Stomach (tissue), 9 donors: ENCODE measurements around the gene ITPRID1. TPM values are rescaled to one million over a fixed set of nuclear protein-coding genes. Genes with fewer than 3 reads are reported as not detected.

Source experiments
- DNase-seq, 2 donors: peaks; one replicate each; pipeline versions ENCODE4 v3.0.0 to v3.0.0-alpha.2; 2013 to 2019
- H3K27ac ChIP-seq, 5 donors: fragments of 200-600 bp in 4 of 5; sonication (generic) in 4 of 5; one replicate each; pipeline ENCODE4 v1.5.1; 2013 to 2019; ENCODE audit warnings: mild to moderate bottlenecking in 1 of 5, moderate library complexity in 1 of 5
- H3K27me3 ChIP-seq, 3 donors: fragments of 200-600 bp; sonication (generic); one replicate each; pipeline ENCODE4 v1.5.1; 2017 to 2019; ENCODE audit warnings: mixed run types in 1 of 3
- H3K36me3 ChIP-seq, 4 donors: fragments of 200-600 bp; sonication (generic); 1 replicate in 3 of 4; 2 replicates in 1 of 4; pipeline ENCODE4 v1.5.1; 2016 to 2019
- H3K4me1 ChIP-seq, 4 donors: fragments of 200-600 bp; sonication (generic); one replicate each; pipeline ENCODE4 v1.5.1; 2016 to 2019
- H3K4me3 ChIP-seq, 4 donors: fragments of 200-600 bp; sonication (generic) in 3 of 4; one replicate each; pipeline ENCODE4 v1.5.1; 2016 to 2019; ENCODE audit warnings: mild to moderate bottlenecking in 1 of 4
- H3K9me3 ChIP-seq, 4 donors: fragments of 200-600 bp; sonication (generic); one replicate each; pipeline ENCODE4 v1.5.1; 2016 to 2019
- EP300 ChIP-seq: sonication (generic); formaldehyde crosslinking; IDR thresholded peaks from one replicate; pipeline ENCODE4 v1.6.1; 2017; ENCODE audit warnings: antibody characterized with exemption
- POLR2A ChIP-seq, 4 donors: fragments of 450-650 bp; IDR thresholded peaks; one replicate each; pipeline ENCODE4 v1.6.1; 2016; ENCODE audit warnings: antibody characterized with exemption in 4 of 4, control low read depth in 2 of 4, mild to moderate bottlenecking in 1 of 4, moderate library complexity in 1 of 4
- POLR2AphosphoS5 ChIP-seq, 3 donors: sonication (generic); formaldehyde crosslinking; IDR thresholded peaks; one replicate each; pipeline ENCODE4 v1.6.1; 2016; ENCODE audit warnings: antibody characterized with exemption in 3 of 3
- WGBS, 5 donors: extraction: QIAGEN DNeasy Blood & Tissue Kit in 3 of 5; methylation state at CpG; one replicate each; pipeline versions ENCODE4 v1.1.5 to v1.1.7; 2013 to 2018; 5-methylcytosine and 5-hydroxymethylcytosine counted together
- intact Hi-C: fragments of 100-400 bp; cut with DNase I; formaldehyde crosslinking; loops from one replicate; pipeline ENCODE4 v1.15.1; 2023; ENCODE audit warnings: low total_unique reads
- polyA plus RNA-seq, 3 donors: library from polyadenylated mRNA; stranded (reverse); fragments of 200-250 nt; gene quantifications; one replicate each; pipeline ENCODE4 v1.2.3, GENCODE V29; 2013
- total RNA-seq, 5 donors: library from RNA; depleted of rRNA; stranded (reverse); fragments of >200 nt; gene quantifications; one replicate each; pipeline versions ENCODE4 v1.1.0 to v1.2.3, GENCODE V29; 2014 to 2016
- TF ChIP-seq, protein P1 (sequence below), 7 experiments: fragments of 450-650 bp in 4 of 7; fragments of 200-600 bp in 3 of 7; sonication (generic) in 3 of 7; IDR thresholded peaks; one replicate each; pipeline ENCODE4 v1.5.1; 2016 to 2019; ENCODE audit warnings: antibody characterized with exemption in 7 of 7, control low read depth in 2 of 7, mild to moderate bottlenecking in 1 of 7
- donor health status: healthy with polysubstance abuse.
- donor health status: Bipolar disorder and iron deficiency.
- donor health status: healthy.

The ITPRID1 gene
- total and polyA plus RNA-seq, 8 donors: 0.18 to 0.58 (median 0.34) TPM; not detected in 2

DNA sequence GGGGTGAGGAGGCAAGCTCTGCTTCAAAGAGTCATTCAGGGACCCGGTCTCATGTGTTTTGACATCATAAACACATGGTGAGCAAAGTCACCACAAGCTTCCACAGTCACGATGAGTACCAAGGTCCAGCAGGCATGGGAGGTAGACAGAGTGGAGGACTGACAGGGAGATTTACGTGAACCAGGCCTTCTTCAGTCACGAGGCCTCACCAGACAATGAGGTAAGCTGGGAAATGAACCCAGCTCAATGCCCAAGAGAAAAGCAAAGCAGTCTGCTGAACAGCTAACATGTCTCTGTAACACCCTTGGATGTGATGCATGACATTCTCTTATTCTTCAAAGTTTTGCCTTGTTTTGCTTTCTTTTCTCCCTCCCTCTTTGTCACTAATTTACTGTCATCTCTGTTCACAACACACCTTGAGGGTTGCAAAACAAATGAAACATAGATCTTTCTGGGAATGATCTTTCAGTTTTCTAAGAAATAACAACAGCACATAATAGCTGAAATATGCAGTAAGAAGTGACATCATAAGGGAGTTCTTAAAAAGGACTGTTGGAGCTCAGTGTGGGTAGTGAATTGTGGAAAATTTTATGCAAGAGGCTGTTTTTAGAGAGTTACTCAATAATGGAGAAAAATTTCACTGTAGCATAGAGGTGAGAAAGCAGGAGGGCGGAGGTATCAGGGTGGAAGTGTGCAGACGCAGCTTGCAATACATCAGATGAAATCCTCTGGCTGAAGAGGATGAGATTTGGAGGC, 182.1 kb downstream of the ITPRID1 start:
- 68 to 79% (median 77%) methylated on average over 6 of the region's 6 CpGs for WGBS, 5 donors
- Histone ChIP-seq H3K27ac (no peak overlapping the region), H3K9me3 (no peaks in the 10 kb centered on the region), H3K4me3 (no peak overlapping the region), H3K4me1 (no peaks in the 10 kb centered on the region), H3K27me3 (peaks cover 0 to 5% (median 0%) of the 10 kb centered on the region in 3 donors), H3K36me3 (no peaks in the 10 kb centered on the region)
- peak in 1 of 2 donors; percentile 13 for DNase-seq
- intact Hi-C loops: no loop called here
- no peak for TF ChIP-seq POLR2A (IDR thresholded peaks at IDR 0.05)
- TF ChIP-seq, protein P1, sequence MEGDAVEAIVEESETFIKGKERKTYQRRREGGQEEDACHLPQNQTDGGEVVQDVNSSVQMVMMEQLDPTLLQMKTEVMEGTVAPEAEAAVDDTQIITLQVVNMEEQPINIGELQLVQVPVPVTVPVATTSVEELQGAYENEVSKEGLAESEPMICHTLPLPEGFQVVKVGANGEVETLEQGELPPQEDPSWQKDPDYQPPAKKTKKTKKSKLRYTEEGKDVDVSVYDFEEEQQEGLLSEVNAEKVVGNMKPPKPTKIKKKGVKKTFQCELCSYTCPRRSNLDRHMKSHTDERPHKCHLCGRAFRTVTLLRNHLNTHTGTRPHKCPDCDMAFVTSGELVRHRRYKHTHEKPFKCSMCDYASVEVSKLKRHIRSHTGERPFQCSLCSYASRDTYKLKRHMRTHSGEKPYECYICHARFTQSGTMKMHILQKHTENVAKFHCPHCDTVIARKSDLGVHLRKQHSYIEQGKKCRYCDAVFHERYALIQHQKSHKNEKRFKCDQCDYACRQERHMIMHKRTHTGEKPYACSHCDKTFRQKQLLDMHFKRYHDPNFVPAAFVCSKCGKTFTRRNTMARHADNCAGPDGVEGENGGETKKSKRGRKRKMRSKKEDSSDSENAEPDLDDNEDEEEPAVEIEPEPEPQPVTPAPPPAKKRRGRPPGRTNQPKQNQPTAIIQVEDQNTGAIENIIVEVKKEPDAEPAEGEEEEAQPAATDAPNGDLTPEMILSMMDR (IDR thresholded peaks at IDR 0.05): no peak
- TF ChIP-seq POLR2AphosphoS5 (IDR thresholded peaks at IDR 0.05): no peak
- no peak for TF ChIP-seq EP300

DNA sequence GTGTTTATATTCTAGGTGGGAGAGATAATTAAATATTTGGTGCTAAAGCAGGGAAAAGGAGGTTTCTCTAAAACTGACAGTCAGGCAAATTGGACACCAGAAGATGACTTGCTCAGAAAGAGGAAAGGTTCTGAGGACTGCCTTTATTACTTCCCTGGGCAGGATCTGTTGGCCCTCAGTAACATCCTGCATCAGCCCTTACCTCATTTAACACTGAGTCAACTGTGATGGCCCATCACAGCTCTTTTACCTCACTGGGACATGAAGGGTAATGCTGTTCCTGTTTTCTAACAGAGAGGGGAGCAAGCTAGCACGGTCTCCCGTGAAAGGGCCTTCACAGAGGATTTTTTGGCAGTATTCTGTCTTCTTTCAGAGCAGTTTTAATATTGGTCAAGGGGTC, 185.2 kb downstream of the ITPRID1 start:
- Histone ChIP-seq H3K36me3 (no peaks in the 10 kb centered on the region), H3K27me3 (peaks cover 0 to 5% (median 0%) of the 10 kb centered on the region in 3 donors), H3K4me3 (no peak overlapping the region), H3K27ac (no peak overlapping the region), H3K9me3 (no peaks in the 10 kb centered on the region), H3K4me1 (no peaks in the 10 kb centered on the region)
- intact Hi-C loops: no loop called here
- TF ChIP-seq POLR2A (IDR thresholded peaks at IDR 0.05) (no peak), EP300 (no peak), POLR2AphosphoS5 (IDR thresholded peaks at IDR 0.05) (no peak)
- TF ChIP-seq, protein P1 (IDR thresholded peaks at IDR 0.05): no peak
- WGBS, 5 donors: 49 to 60% (median 56%) methylated on average over 2 of the region's 2 CpGs
- DNase-seq: no peak

DNA sequence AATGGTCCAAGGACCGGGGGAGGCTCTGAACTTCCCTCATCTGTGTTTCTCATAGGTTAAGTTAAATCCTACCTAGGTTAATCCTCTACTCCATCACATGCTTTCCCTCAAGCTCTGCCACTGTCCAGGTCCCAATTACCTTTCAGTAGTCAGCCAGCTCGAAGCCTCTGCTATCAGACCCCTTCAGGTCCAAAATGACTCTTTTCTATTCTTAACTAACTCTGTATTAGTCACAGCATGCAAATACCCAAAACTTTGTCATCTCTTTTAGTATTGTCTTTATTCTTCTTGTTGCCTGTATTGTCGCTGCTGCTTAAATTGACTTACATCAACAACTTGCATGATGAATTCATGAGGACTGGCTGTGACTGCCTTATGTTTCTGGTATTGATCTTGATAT, 188.5 kb downstream of the ITPRID1 start:
- Histone ChIP-seq H3K27me3 (no peaks in the 10 kb centered on the region), H3K4me1 (no peaks in the 10 kb centered on the region), H3K9me3 (no peaks in the 10 kb centered on the region), H3K27ac (no peak overlapping the region), H3K4me3 (no peak overlapping the region), H3K36me3 (no peaks in the 10 kb centered on the region)
- TF ChIP-seq, protein P1 (IDR thresholded peaks at IDR 0.05): no peak
- TF ChIP-seq EP300 (no peak), POLR2AphosphoS5 (IDR thresholded peaks at IDR 0.05) (no peak), POLR2A (IDR thresholded peaks at IDR 0.05) (no peak)
- 80 to 90% (median 87%) methylated on average over 3 of the region's 3 CpGs for WGBS, 5 donors
- DNase-seq: no peak
- intact Hi-C loops: no loop called here

DNA sequence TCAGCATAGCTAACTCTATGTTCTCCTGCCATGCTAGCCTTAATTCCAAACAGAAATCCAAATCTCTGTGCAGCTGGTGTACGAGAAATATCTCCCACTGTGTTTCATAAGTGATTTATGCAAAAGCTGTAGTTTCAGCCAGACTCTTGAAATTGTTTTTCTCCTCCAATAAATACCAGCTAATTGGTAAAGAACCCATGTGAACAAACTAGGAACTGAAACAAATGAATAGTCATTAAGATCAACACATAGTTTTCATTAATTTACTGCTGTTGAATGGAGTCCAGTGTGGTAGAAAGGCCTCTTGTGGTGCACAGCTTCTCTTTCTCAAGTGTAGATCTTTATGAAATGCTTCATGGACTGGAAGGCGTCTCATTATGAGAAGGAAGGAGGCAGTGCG, 191.5 kb downstream of the ITPRID1 start:
- Histone ChIP-seq H3K4me1 (no peaks in the 10 kb centered on the region), H3K27me3 (no peaks in the 10 kb centered on the region), H3K27ac (no peak overlapping the region), H3K4me3 (no peak overlapping the region), H3K9me3 (no peaks in the 10 kb centered on the region), H3K36me3 (no peaks in the 10 kb centered on the region)
- WGBS, 5 donors: 83 to 91% (median 85%) methylated on average over 3 of the region's 3 CpGs
- TF ChIP-seq POLR2A (IDR thresholded peaks at IDR 0.05): no peak
- no peak for TF ChIP-seq EP300
- TF ChIP-seq, protein P1 (IDR thresholded peaks at IDR 0.05): no peak
- TF ChIP-seq POLR2AphosphoS5 (IDR thresholded peaks at IDR 0.05): no peak
- intact Hi-C loops: no loop called here
- DNase-seq: no peak
